HG03460 (cell line): Measurements from ENCODE around the gene MBD5.

Experiments used
- ATAC-seq: cut with Tn5 transposase; IDR thresholded peaks from one replicate; pipeline ENCODE4 v1.9.1; 2021; ENCODE audit not compliant: unreplicated experiment

The MBD5 gene

GRCh38 chr2:148209603-148210002 lies 188.7 kb downstream of the MBD5 start:
- no peak for ATAC-seq

DNA sequence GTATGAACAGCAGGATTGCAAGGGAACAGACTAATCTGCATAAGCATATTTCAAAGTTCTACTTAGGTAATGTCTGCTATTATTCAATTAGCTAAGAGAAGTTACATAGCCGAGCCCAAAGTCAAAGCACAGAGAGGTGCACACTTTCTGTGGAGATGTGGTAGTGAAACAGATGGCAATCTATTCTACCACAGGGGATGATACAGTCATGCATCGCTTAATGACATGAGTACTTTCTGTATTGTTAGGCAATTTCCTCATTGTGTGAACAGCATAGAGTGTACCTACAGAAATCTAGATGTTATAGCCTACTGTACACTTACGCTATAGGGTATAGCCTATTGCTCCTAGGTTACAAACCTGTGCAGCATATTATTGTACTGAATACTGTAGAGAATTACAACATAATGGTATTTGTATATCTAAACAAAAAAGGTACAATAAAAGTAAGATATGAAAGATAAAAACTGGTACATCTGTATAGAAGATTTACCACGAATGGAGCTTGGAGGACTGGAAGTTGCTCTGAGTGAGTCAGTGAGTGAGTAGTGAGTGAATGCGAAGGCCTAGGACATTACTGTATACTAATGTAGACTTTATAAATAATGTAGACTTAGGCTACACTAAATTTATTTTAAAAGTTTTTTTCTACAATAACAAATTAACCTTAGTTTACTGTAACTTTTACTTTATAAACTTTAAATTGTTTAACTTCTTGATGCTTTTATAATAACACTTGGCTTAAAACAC lies 197.6 kb downstream of the MBD5 start:
- no peak for ATAC-seq

DNA sequence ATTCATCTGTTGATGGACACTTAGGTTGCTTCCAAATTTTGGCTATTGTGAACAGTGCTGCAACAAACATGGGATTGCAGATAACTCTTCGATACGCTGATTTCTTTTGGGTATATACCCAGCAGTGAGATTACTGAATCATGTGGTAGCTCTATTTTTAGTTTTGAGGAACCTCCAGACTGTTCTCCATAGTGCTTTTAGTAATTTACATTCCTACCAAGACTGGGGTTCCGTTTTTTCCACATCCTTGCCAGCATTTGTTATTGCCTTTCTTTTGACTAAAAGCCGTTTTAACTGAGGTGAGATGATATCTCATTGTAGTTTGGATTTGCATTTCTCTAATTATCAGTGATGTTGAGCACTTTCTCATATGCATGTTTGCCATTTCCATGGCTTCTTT lies 200.3 kb downstream of the MBD5 start:
- ATAC-seq = no peak

DNA sequence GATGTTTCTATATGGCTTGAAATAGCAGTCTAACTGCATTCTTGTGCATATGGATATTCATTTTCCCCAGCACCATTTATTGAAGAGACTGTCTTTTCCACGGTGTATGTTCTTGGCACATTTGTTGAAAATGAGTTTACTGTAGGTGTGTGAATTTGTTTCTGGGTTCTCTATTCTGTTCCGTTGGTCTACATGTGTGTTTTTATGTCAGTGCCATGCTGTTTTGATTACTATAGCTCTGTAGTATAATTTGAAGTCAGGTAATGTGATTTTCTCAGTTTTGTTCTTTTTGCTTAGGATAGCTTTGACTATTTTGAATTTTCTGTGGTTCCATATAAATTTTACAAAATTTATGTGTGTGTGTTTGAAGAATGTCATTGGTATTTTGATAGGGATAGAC lies 201.0 kb downstream of the MBD5 start:
- no peak for ATAC-seq

GRCh38 chr2:148231858-148232257 lies 211.0 kb downstream of the MBD5 start:
- ATAC-seq = no peak

GRCh38 chr2:148234143-148234542 lies 213.3 kb downstream of the MBD5 start:
- ATAC-seq = no peak

GRCh38 chr2:148237911-148238310 lies 217.0 kb downstream of the MBD5 start:
- ATAC-seq = no peak

GRCh38 chr2:148238561-148238960 lies 217.7 kb downstream of the MBD5 start:
- ATAC-seq = no peak

DNA sequence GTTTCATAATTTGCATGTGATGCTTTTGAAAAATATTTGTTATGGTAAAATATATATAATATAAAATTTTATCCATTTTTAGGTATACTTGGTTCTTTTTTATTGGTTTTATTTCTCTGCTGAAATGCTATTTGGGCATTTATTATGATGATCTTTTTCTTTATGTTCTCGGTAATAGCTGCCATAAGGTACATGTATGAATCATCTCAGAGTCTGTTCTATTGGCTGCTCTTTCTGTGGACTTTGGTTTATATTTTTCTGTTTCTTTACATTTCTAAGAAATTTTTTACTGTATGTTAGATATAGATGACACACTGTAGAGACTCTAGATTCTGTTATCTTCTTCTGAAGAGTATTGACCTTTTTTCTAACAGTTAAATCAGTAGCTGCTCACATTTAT lies 219.9 kb downstream of the MBD5 start:
- no peak for ATAC-seq

GRCh38 chr2:148244593-148245292 lies 223.9 kb downstream of the MBD5 start:
- no peak for ATAC-seq

GRCh38 chr2:148251993-148252392 lies 231.1 kb downstream of the MBD5 start:
- no peak for ATAC-seq

GRCh38 chr2:148252646-148253045 lies 231.8 kb downstream of the MBD5 start:
- no peak for ATAC-seq

GRCh38 chr2:148253685-148254084 lies 232.8 kb downstream of the MBD5 start:
- ATAC-seq = no peak

- ATAC-seq = no peak
These were observed 235.0 kb downstream of the MBD5 start for GRCh38 chr2:148255929-148256328.

DNA sequence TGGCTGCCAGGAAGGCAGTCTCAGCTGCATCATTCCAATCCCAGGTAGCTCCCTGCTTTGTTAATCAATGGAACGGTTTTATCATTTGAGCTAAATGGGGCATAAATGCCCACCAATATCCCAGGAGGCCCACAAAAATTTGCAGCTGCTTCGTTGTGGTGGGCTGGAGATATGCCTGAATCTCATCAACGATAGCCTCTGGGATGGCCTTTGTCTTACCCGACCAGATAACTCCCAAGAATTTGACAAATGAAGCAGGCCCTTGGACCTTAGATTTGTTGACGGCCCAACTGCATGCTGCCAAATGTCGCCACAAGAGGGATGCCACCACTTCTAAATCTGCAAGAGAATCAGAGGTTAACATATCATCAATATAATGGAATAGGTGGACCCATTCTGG lies 236.4 kb downstream of the MBD5 start:
- no peak for ATAC-seq

GRCh38 chr2:148258124-148258523 lies 237.2 kb downstream of the MBD5 start:
- no peak for ATAC-seq

- no peak for ATAC-seq
These were observed 238.8 kb downstream of the MBD5 start for GRCh38 chr2:148259674-148260073.

- ATAC-seq = no peak
These were observed 243.0 kb downstream of the MBD5 start for GRCh38 chr2:148263890-148264289.

DNA sequence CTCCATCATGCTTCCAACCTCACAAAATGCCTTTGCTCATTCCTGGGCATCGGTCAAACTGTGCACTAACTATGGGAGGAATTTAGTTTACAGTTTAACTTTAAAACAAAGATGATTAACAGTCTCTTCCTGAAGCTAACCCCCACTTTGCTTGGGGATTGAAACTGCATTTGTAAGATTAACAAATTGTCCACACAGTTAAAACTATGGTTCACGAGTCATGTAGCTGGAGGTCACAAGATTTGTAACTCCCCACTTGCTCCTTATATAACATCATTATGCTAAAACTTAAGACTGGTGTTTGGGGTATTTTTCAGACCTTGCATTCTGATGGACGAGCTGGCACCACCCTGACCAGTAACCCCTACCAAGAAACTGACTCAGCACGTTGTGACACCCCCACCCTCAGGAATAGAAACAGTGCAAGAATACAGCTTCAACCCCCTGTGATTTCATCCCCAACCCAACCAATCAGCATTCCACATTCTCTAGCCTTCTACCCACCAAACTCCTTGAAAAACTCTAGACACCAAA lies 252.3 kb downstream of the MBD5 start:
- no peak for ATAC-seq

DNA sequence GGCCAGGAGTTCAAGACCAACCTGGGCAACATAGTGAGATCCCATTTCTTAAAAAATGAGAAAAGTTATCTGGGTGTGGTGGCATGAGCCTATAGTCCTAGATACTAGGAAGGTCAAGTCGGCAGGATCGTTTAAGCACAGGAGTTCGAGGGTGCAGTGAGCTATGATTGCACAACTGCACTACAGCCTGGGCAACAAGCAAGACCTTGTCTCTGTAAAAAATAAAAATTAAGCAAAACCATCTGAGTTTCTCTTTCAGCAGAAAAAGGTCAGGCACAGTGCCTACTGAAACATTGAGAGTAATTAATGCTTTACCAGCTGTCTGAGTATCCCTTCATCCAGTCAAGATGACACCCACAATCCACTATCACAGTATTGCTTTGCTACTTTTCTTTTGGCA lies 258.3 kb downstream of the MBD5 start:
- no peak for ATAC-seq

GRCh38 chr2:148282201-148282600 lies 261.3 kb downstream of the MBD5 start:
- no peak for ATAC-seq

- no peak for ATAC-seq
These were observed 271.5 kb downstream of the MBD5 start for GRCh38 chr2:148292431-148292830.
